ENCODE results near the gene PLCH2.

- TF ChIP-seq, protein P1, sequence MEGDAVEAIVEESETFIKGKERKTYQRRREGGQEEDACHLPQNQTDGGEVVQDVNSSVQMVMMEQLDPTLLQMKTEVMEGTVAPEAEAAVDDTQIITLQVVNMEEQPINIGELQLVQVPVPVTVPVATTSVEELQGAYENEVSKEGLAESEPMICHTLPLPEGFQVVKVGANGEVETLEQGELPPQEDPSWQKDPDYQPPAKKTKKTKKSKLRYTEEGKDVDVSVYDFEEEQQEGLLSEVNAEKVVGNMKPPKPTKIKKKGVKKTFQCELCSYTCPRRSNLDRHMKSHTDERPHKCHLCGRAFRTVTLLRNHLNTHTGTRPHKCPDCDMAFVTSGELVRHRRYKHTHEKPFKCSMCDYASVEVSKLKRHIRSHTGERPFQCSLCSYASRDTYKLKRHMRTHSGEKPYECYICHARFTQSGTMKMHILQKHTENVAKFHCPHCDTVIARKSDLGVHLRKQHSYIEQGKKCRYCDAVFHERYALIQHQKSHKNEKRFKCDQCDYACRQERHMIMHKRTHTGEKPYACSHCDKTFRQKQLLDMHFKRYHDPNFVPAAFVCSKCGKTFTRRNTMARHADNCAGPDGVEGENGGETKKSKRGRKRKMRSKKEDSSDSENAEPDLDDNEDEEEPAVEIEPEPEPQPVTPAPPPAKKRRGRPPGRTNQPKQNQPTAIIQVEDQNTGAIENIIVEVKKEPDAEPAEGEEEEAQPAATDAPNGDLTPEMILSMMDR (IDR thresholded peaks at IDR 0.05 in 4 of 5, conservative IDR thresholded peaks at IDR 0.05 in 1 of 5): no peak
- TF ChIP-seq POLR2A (IDR thresholded peaks at IDR 0.05): no peak
Measured at GRCh38 chr1:2442661-2443060, 33.4 kb upstream of the PLCH2 start.
